Endodermal cell (in vitro differentiated cells): Measurements from ENCODE around the gene MTA1. TPM values are rescaled to one million over a fixed set of nuclear protein-coding genes. Genes with fewer than 3 reads are reported as not detected.

ENCODE experiments used
- DNase-seq: peaks from one replicate; pipeline ENCODE4 v3.0.0-alpha.2; 2017
- H3K27ac ChIP-seq: 2 replicates; pipeline ENCODE4 v1.5.1; 2013; ENCODE audit warnings: mild to moderate bottlenecking, low read depth, low read length, moderate library complexity
- H3K27me3 ChIP-seq: 2 replicates; pipeline ENCODE4 v1.6.1; 2013; ENCODE audit warnings: mild to moderate bottlenecking, low read length, moderate library complexity; ENCODE audit not compliant: insufficient read depth, control insufficient read depth, poor library complexity, severe bottlenecking
- H3K36me3 ChIP-seq: 2 replicates; pipeline ENCODE4 v1.7.0; 2013; ENCODE audit warnings: mild to moderate bottlenecking, low read length, moderate library complexity; ENCODE audit not compliant: control insufficient read depth, insufficient read depth
- H3K4me1 ChIP-seq: one replicate; pipeline ENCODE4 v1.7.0; 2013; ENCODE audit warnings: low read length; ENCODE audit not compliant: control insufficient read depth, insufficient read depth
- H3K4me3 ChIP-seq: 2 replicates; pipeline ENCODE4 v1.5.1; 2013; ENCODE audit warnings: mild to moderate bottlenecking, low read length, moderate library complexity
- H3K9ac ChIP-seq: 2 replicates; pipeline ENCODE4 v1.6.1; 2013; ENCODE audit warnings: mild to moderate bottlenecking, low read length, moderate library complexity; ENCODE audit not compliant: poor library complexity, severe bottlenecking; ENCODE audit errors: extremely low read depth
- H3K9me3 ChIP-seq: 2 replicates; pipeline ENCODE4 v1.6.1; 2013; ENCODE audit warnings: mild to moderate bottlenecking, low read length, moderate library complexity; ENCODE audit not compliant: control insufficient read depth
- H3K27ac Mint-ChIP-seq: 2 replicates; pipeline ENCODE4 v1.8.0; 2020; ENCODE audit warnings: mixed read lengths
- H3K27me3 Mint-ChIP-seq: 2 replicates; pipeline ENCODE4 v1.8.0; 2021; ENCODE audit warnings: mild to moderate bottlenecking, mixed read lengths; ENCODE audit not compliant: insufficient read depth
- H3K36me3 Mint-ChIP-seq: 2 replicates; pipeline ENCODE4 v1.8.0; 2020; ENCODE audit warnings: low read depth, mixed read lengths
- H3K4me1 Mint-ChIP-seq: 2 replicates; pipeline ENCODE4 v1.8.0; 2020; ENCODE audit warnings: mixed read lengths
- H3K4me3 Mint-ChIP-seq: 2 replicates; pipeline ENCODE4 v1.8.0; 2020; ENCODE audit warnings: mild to moderate bottlenecking, moderate library complexity, mixed read lengths
- H3K9me3 Mint-ChIP-seq: 2 replicates; pipeline ENCODE4 v1.8.0; 2020; ENCODE audit warnings: mild to moderate bottlenecking, mixed read lengths
- CTCF ChIP-seq: fragments of 200-600 bp; sonication (generic); conservative IDR thresholded peaks from 2 replicates; pipeline ENCODE4 v1.5.0; 2021; ENCODE audit warnings: antibody characterized with exemption, mild to moderate bottlenecking
- WGBS, 2 experiments: methylation state at CpG; one replicate each; pipeline versions ENCODE4 v1.1.5 to v1.1.7; 2013; ENCODE audit warnings: missing lambda C conversion rate in 2 of 2, mixed read lengths in 1 of 2; ENCODE audit not compliant: insufficient coverage in 1 of 2, insufficient read length in 1 of 2; 5-methylcytosine and 5-hydroxymethylcytosine counted together
- total RNA-seq, 2 donors: library from RNA; stranded (reverse); fragmentation: NEBNext Ultra II Directional in 1 of 2; extraction: Animal tissue kit (Norgen Biotek cat#: 25700) in 1 of 2; gene quantifications; 2 replicates in 1 of 2; 3 replicates in 1 of 2; pipeline ENCODE4 v1.2.1, GENCODE V29; 2021

MTA1 gene
- total RNA-seq, 2 donors from 2014 or later = 245 to 246 TPM

- Histone ChIP-seq H3K4me3 (no peak overlapping the region), H3K36me3 (peaks cover 25% of the 10 kb centered on the region), H3K9me3 (no peaks in the 10 kb centered on the region), H3K9ac (no peak overlapping the region), H3K27ac (no peak overlapping the region), H3K4me1 (no peaks in the 10 kb centered on the region), H3K27me3 (no peaks in the 10 kb centered on the region)
- no peaks in the 10 kb centered on the region for H3K27me3 Mint-ChIP-seq
- no peak overlapping the region for H3K27ac Mint-ChIP-seq
- TF ChIP-seq CTCF = no peak
- 96 to 97% methylated on average over 12 to 17 of the region's 17 CpGs for WGBS, 2 experiments
- peaks cover 32% of the 10 kb centered on the region for H3K36me3 Mint-ChIP-seq
- DNase-seq = no peak
- no peak overlapping the region for H3K4me3 Mint-ChIP-seq
- H3K4me1 Mint-ChIP-seq = no peaks in the 10 kb centered on the region
- H3K9me3 Mint-ChIP-seq = no peaks in the 10 kb centered on the region
Measured at GRCh38 chr14:105460616-105461015, 41.0 kb downstream of the MTA1 start.

- peaks cover 30% of the 10 kb centered on the region for H3K36me3 Mint-ChIP-seq
Measured at GRCh38 chr14:105461903-105462302, 42.3 kb downstream of the MTA1 start.

GRCh38 chr14:105464501-105464900, 44.9 kb downstream of the MTA1 start:
- H3K27ac Mint-ChIP-seq = no peak overlapping the region
- 94 to 95% methylated on average over 29 to 33 of the region's 33 CpGs for WGBS, 2 experiments

More at GRCh38 chr14:105461903-105462302, 42.3 kb downstream of the MTA1 start:
- DNase-seq = no peak
- Mint-ChIP-seq H3K27me3 (no peaks in the 10 kb centered on the region), H3K4me3 (no peak overlapping the region), H3K9me3 (no peaks in the 10 kb centered on the region), H3K4me1 (no peaks in the 10 kb centered on the region), H3K27ac (no peak overlapping the region)
- Histone ChIP-seq H3K27me3 (no peaks in the 10 kb centered on the region), H3K4me1 (no peaks in the 10 kb centered on the region), H3K36me3 (peaks cover 20% of the 10 kb centered on the region), H3K9ac (no peak overlapping the region), H3K27ac (peak overlapping the region; percentile 32), H3K9me3 (no peaks in the 10 kb centered on the region), H3K4me3 (no peak overlapping the region)
- TF ChIP-seq CTCF = no peak
- 96 to 98% methylated on average over 7 to 18 of the region's 18 CpGs for WGBS, 2 experiments

More at GRCh38 chr14:105464501-105464900, 44.9 kb downstream of the MTA1 start:
- H3K9me3 Mint-ChIP-seq = no peaks in the 10 kb centered on the region
- Histone ChIP-seq H3K27me3 (no peaks in the 10 kb centered on the region), H3K9me3 (no peaks in the 10 kb centered on the region), H3K4me3 (no peak overlapping the region), H3K36me3 (peaks cover 22% of the 10 kb centered on the region), H3K9ac (no peak overlapping the region), H3K4me1 (no peaks in the 10 kb centered on the region), H3K27ac (no peak overlapping the region)
- DNase-seq = no peak
- no peaks in the 10 kb centered on the region for H3K4me1 Mint-ChIP-seq
- H3K27me3 Mint-ChIP-seq = no peaks in the 10 kb centered on the region
- TF ChIP-seq CTCF = no peak
- peaks cover 32% of the 10 kb centered on the region for H3K36me3 Mint-ChIP-seq
- H3K4me3 Mint-ChIP-seq = no peak overlapping the region
